ENCODE results near the gene CLPTM1L.

CLPTM1L gene

GRCh38 chr5:1386274-1386717 lies 41.4 kb upstream of the CLPTM1L start:
- peak; percentile 12; the same call in 1 of the 2 replicates for TF ChIP-seq PKNOX1 (IDR thresholded peaks at IDR 0.05)
- no peak for TF ChIP-seq SP1 (IDR thresholded peaks at IDR 0.05)
- peak; percentile 41 for TF ChIP-seq L3MBTL2 (conservative IDR thresholded peaks at IDR 0.05)
- DNase-seq (ENCODE audit: extremely low spot score): peak; percentile 23
- CTCF ChIA-PET: no interaction called here
- POLR2A ChIA-PET: interaction anchor here (0.5 to 1.9 kb wide), 5 partner anchors 14 to 89 kb away, joined by 3 to 7 read pairs (median 3); partner anchors contain the start of gene CLPTM1L

GRCh38 chr5:1385395-1386273 lies 40.7 kb upstream of the CLPTM1L start:
- peak; percentile 85 for DNase-seq (ENCODE audit: extremely low spot score)
- CTCF ChIA-PET: interaction anchor here (0.6 kb wide), 1 partner anchor 234 kb away, joined by 3 read pairs; no protein-coding TSS in a partner anchor
- POLR2A ChIA-PET: interaction anchor here (0.5 to 1.9 kb wide), 5 partner anchors 14 to 89 kb away, joined by 3 to 7 read pairs (median 3); partner anchors contain the start of gene CLPTM1L
- TF ChIP-seq ZNF384 (IDR thresholded peaks at IDR 0.05) (no peak), SP1 (IDR thresholded peaks at IDR 0.05) (no peak), PKNOX1 (IDR thresholded peaks at IDR 0.05) (no peak), FOXM1 (IDR thresholded peaks at IDR 0.05; ENCODE audit: borderline replicate concordance) (no peak), ELF4 (IDR thresholded peaks at IDR 0.05) (no peak), BHLHE40 (IDR thresholded peaks at IDR 0.05; ENCODE audit: borderline replicate concordance) (no peak), FOXA1 (IDR thresholded peaks at IDR 0.05) (no peak), TARDBP (IDR thresholded peaks at IDR 0.05) (no peak), NFRKB (IDR thresholded peaks at IDR 0.05) (no peak), LEF1 (IDR thresholded peaks at IDR 0.05; ENCODE audit: borderline replicate concordance) (no peak), SUZ12 (IDR thresholded peaks at IDR 0.05) (no peak), CTBP1 (IDR thresholded peaks at IDR 0.05; ENCODE audit: borderline replicate concordance) (no peak), FOXK2 (IDR thresholded peaks at IDR 0.05) (no peak)

GRCh38 chr5:1384521-1384920 lies 39.6 kb upstream of the CLPTM1L start:
- DNase-seq (ENCODE audit: extremely low spot score): no peak
- ChIA-PET POLR2A (interaction anchor here (1.9 kb wide), 1 partner anchor 39 kb away, joined by 7 read pairs; the partner anchor contains the start of gene CLPTM1L), CTCF (no interaction called here)
- TF ChIP-seq ELF4 (IDR thresholded peaks at IDR 0.05): no peak
- no peak for TF ChIP-seq CTBP1 (IDR thresholded peaks at IDR 0.05; ENCODE audit: borderline replicate concordance)
- TF ChIP-seq ARNT (IDR thresholded peaks at IDR 0.05): no peak
- no peak for TF ChIP-seq FOXA1 (IDR thresholded peaks at IDR 0.05)
- no peak for TF ChIP-seq BHLHE40 (IDR thresholded peaks at IDR 0.05; ENCODE audit: borderline replicate concordance)
- TF ChIP-seq NFRKB (IDR thresholded peaks at IDR 0.05): no peak
- TF ChIP-seq ZNF384 (IDR thresholded peaks at IDR 0.05): no peak

GRCh38 chr5:1383886-1384401 lies 39.0 kb upstream of the CLPTM1L start:
- CTCF ChIA-PET: no interaction called here

GRCh38 chr5:1383344-1383743 lies 38.4 kb upstream of the CLPTM1L start:
- no peak for DNase-seq (ENCODE audit: extremely low spot score)
- POLR2A ChIA-PET: no interaction called here
- TF ChIP-seq ZNF384 (IDR thresholded peaks at IDR 0.05) (no peak), NFRKB (IDR thresholded peaks at IDR 0.05) (no peak), SUZ12 (IDR thresholded peaks at IDR 0.05) (no peak), TARDBP (IDR thresholded peaks at IDR 0.05) (no peak), ARNT (IDR thresholded peaks at IDR 0.05) (no peak), FOXM1 (IDR thresholded peaks at IDR 0.05; ENCODE audit: borderline replicate concordance) (no peak), PKNOX1 (IDR thresholded peaks at IDR 0.05) (no peak), LEF1 (IDR thresholded peaks at IDR 0.05; ENCODE audit: borderline replicate concordance) (no peak), BHLHE40 (IDR thresholded peaks at IDR 0.05; ENCODE audit: borderline replicate concordance) (no peak), FOXA1 (IDR thresholded peaks at IDR 0.05) (no peak), L3MBTL2 (conservative IDR thresholded peaks at IDR 0.05) (no peak), ELF4 (IDR thresholded peaks at IDR 0.05) (no peak)
- CTCF ChIA-PET: no interaction called here

More at GRCh38 chr5:1383886-1384401, 39.0 kb upstream of the CLPTM1L start:
- POLR2A ChIA-PET: no interaction called here
- no peak for TF ChIP-seq L3MBTL2 (conservative IDR thresholded peaks at IDR 0.05)
- no peak for TF ChIP-seq BHLHE40 (IDR thresholded peaks at IDR 0.05; ENCODE audit: borderline replicate concordance)
- no peak for TF ChIP-seq SP1 (IDR thresholded peaks at IDR 0.05)
- no peak for TF ChIP-seq FOXK2 (IDR thresholded peaks at IDR 0.05)
- TF ChIP-seq ZNF384 (IDR thresholded peaks at IDR 0.05): no peak
- no peak for TF ChIP-seq FOXA1 (IDR thresholded peaks at IDR 0.05)
- TF ChIP-seq NFRKB (IDR thresholded peaks at IDR 0.05): no peak
- TF ChIP-seq FOXM1 (IDR thresholded peaks at IDR 0.05; ENCODE audit: borderline replicate concordance): no peak
- TF ChIP-seq CTBP1 (IDR thresholded peaks at IDR 0.05; ENCODE audit: borderline replicate concordance): no peak
- no peak for TF ChIP-seq PKNOX1 (IDR thresholded peaks at IDR 0.05)
- no peak for TF ChIP-seq LEF1 (IDR thresholded peaks at IDR 0.05; ENCODE audit: borderline replicate concordance)
- TF ChIP-seq SUZ12 (IDR thresholded peaks at IDR 0.05): no peak
- no peak for DNase-seq (ENCODE audit: extremely low spot score)

Data from HEK293T (cell line).